A673 (cell line): ENCODE data around the gene MAP3K5.

Experiments used
- EZH2 ChIP-seq: fragments of 200-600 bp; sonication (generic); IDR thresholded peaks from 2 replicates; pipeline ENCODE4 v1.6.1; 2017; ENCODE audit warnings: borderline replicate concordance, low read depth, mild to moderate bottlenecking, mixed read lengths, antibody characterized with exemption, low read length; ENCODE audit not compliant: poor library complexity, severe bottlenecking
- TF ChIP-seq, protein P1 (sequence below): fragments of 300-800, 200-600 bp; sonication (generic); conservative IDR thresholded peaks from 2 replicates; pipeline ENCODE4 v1.5.1; 2017; ENCODE audit warnings: low read depth, mild to moderate bottlenecking, antibody characterized with exemption, low read length, moderate library complexity, mixed read lengths

GRCh38 chr6:136529710-136530109 lies 262.6 kb downstream of the MAP3K5 start:
- no peak for TF ChIP-seq EZH2
- TF ChIP-seq, protein P1, sequence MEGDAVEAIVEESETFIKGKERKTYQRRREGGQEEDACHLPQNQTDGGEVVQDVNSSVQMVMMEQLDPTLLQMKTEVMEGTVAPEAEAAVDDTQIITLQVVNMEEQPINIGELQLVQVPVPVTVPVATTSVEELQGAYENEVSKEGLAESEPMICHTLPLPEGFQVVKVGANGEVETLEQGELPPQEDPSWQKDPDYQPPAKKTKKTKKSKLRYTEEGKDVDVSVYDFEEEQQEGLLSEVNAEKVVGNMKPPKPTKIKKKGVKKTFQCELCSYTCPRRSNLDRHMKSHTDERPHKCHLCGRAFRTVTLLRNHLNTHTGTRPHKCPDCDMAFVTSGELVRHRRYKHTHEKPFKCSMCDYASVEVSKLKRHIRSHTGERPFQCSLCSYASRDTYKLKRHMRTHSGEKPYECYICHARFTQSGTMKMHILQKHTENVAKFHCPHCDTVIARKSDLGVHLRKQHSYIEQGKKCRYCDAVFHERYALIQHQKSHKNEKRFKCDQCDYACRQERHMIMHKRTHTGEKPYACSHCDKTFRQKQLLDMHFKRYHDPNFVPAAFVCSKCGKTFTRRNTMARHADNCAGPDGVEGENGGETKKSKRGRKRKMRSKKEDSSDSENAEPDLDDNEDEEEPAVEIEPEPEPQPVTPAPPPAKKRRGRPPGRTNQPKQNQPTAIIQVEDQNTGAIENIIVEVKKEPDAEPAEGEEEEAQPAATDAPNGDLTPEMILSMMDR, result no peak
